ENCODE results near the gene APOBEC4. TPM values are rescaled to one million over a fixed set of nuclear protein-coding genes. Genes with fewer than 3 reads are reported as not detected.

APOBEC4 gene
- total and polyA plus RNA-seq, 2 of the 4 experiments (the other 2 are of a cell fraction), result not detected

DNA sequence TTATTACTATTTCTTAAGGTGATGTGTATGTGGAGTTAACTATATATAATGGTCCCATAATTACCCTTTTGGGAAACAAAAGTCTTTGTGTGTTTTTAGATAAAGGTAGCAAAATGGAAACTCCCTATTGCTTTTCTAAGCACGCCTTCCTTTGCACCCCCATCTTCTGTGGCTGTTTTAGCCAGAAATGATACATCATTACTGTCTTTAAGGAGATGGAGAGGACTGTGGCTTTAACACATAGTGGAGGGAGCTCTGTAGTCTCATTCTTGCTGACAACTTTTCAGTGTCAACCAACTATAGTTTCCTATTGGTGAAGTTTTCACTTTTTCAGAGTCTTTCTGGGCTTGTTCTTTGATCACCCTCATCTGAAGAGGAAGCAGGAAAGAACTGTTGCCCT, 1.0 kb downstream of the APOBEC4 start:
- no peak overlapping the region for H3K56ac ChIP-seq (ENCODE audit: extremely low read depth, insufficient read depth, low read length)
- WGBS, 2 experiments (ENCODE audit: extremely low coverage in 2 of 2, insufficient read length in 1 of 2), result no CpG with 5 or more reads among the region's 1 CpG
- intact Hi-C loops (cut with micrococcal nuclease) (loop anchor here (10.0 kb wide), 1 partner anchor 573 kb away; no protein-coding TSS in a partner anchor), in situ Hi-C loops (cut with MboI; ENCODE audit: low sequenced_read_pairs) (loop anchor here (5.0 to 25.0 kb wide), 2 partner anchors 260 to 1010 kb away; no protein-coding TSS in a partner anchor), dilution Hi-C loops (cut with HindIII; ENCODE audit: low sequenced_read_pairs, unreplicated experiment) (loop anchor here (25.0 kb wide), 1 partner anchor 260 kb away; no protein-coding TSS in a partner anchor)
- no peak overlapping the region for H2BK15ac ChIP-seq (ENCODE audit: low read depth, low read length)
- ChIA-PET CTCF (interaction anchor here (0.6 kb wide), 1 partner anchor 202 kb away, joined by 5 read pairs; no protein-coding TSS in a partner anchor), POLR2A (ENCODE audit: unreplicated experiment) (no interaction called here)
- no peak overlapping the region for H3K4me2 ChIP-seq (ENCODE audit: low read depth, low read length)
- no peak overlapping the region for H2AK5ac ChIP-seq (ENCODE audit: low read depth, low read length)
- no peak for TF ChIP-seq CHD1 (IDR thresholded peaks at IDR 0.05; ENCODE audit: low read depth, low read length)
- no peak for TF ChIP-seq RAD21 (IDR thresholded peaks at IDR 0.05; ENCODE audit: low read length)
- no peak overlapping the region for H2BK20ac ChIP-seq (ENCODE audit: low read depth, low read length)
- no peak overlapping the region for H4K5ac ChIP-seq (ENCODE audit: low read depth, low read length)
- DNase-seq (no peak), ATAC-seq (ENCODE audit: low read depth) (no peak)
- no peak overlapping the region for H3K14ac ChIP-seq (replicated peaks; ENCODE audit: low read depth, low read length)
- peaks cover 5 to 6% of the 10 kb centered on the region in 2 experiments; a peak in 1 of 4 replicates for H3K79me1 ChIP-seq (ENCODE audit: low read depth in 1 of 2, low read length in 2 of 2)
- no peaks in the 10 kb centered on the region for H3K27me3 ChIP-seq (ENCODE audit: control insufficient read depth, insufficient read depth, low read length)
- no peak overlapping the region for H2BK120ac ChIP-seq (ENCODE audit: low read depth, low read length)
- H4K8ac ChIP-seq (ENCODE audit: low read depth in 2 of 2, low read length in 2 of 2), result no peak overlapping the region
- BruUV-seq (replicated peaks), result no TSS peak
- H3K9ac ChIP-seq (ENCODE audit: low read depth, low read length), result no peak overlapping the region
- peaks cover 6% of the 10 kb centered on the region for H3K4me1 ChIP-seq (ENCODE audit: control insufficient read depth, insufficient read depth, low read length)
- no peaks in the 10 kb centered on the region for H4K20me1 ChIP-seq (ENCODE audit: insufficient read depth, low read length)
- no peak overlapping the region for H2AK9ac ChIP-seq (replicated peaks; ENCODE audit: low read depth, low read length, poor library complexity)
- H3K9me1 ChIP-seq (ENCODE audit: insufficient read depth, low read length), result no peaks in the 10 kb centered on the region
- no peak overlapping the region for H2AFZ ChIP-seq (replicated peaks; ENCODE audit: low read length, poor library complexity)
- no peak overlapping the region for H3K27ac ChIP-seq (ENCODE audit: insufficient read depth, low read length)
- H3K23ac ChIP-seq (ENCODE audit: low read depth, low read length), result no peak overlapping the region
- H3K36me3 ChIP-seq (ENCODE audit: control insufficient read depth, insufficient read depth, low read length), result no peaks in the 10 kb centered on the region
- H3K18ac ChIP-seq (ENCODE audit: low read depth, low read length), result no peak overlapping the region
- no peak overlapping the region for H3K4me3 ChIP-seq (ENCODE audit: insufficient read depth, low read depth, low read length)
- no peak overlapping the region for H2BK5ac ChIP-seq (ENCODE audit: low read depth, low read length, poor library complexity, severe bottlenecking)
- no peak overlapping the region for H4K91ac ChIP-seq (ENCODE audit: insufficient read depth, low read depth, low read length)
- no peak overlapping the region for H3K4ac ChIP-seq (ENCODE audit: low read depth, low read length)
- H3K9me3 ChIP-seq (ENCODE audit: control insufficient read depth, insufficient read depth, low read length), result no peaks in the 10 kb centered on the region
